PC-9 (cell line): ENCODE data around the gene BCAR1. TPM values are rescaled to one million over a fixed set of nuclear protein-coding genes. Genes with fewer than 3 reads are reported as not detected.

ENCODE experiments used
- BruUV-seq: library from RNA; stranded (reverse); fragments of 400-500 nt; replicated peaks from 2 replicates; lab custom pipeline; 2021; lab: Mats Ljungman, UMichigan
- CTCF ChIA-PET: fragments of 300-600 bp; sonication (Branson Sonifier 250); formaldehyde crosslinking; loops from one replicate; lab custom pipeline; 2022; ENCODE audit warnings: antibody characterized with exemption; lab: Charles Lee
- POLR2A ChIA-PET: fragments of 300-600 bp; sonication (Branson Sonifier 250); formaldehyde crosslinking; loops from one replicate; lab custom pipeline; 2022; ENCODE audit warnings: antibody characterized with exemption; ENCODE audit not compliant: unreplicated experiment; lab: Charles Lee
- DNase-seq, 2 experiments: peaks; one replicate each; pipeline versions ENCODE4 v3.0.0 to v3.0.0-alpha.2; 2015 to 2022; ENCODE audit warnings: mixed read lengths in 1 of 2
- H2AFZ ChIP-seq: fragments of 200-600 bp; sonication (generic); 2 replicates; pipeline ENCODE4 v1.8.1; 2017; ENCODE audit warnings: antibody characterized with exemption
- H3F3A ChIP-seq: fragments of 200-600 bp; sonication (generic); 2 replicates; pipeline ENCODE4 v1.8.1; 2017; ENCODE audit warnings: antibody characterized with exemption, mild to moderate bottlenecking, low read depth; ENCODE audit not compliant: insufficient read depth
- H3K27ac ChIP-seq: fragments of 200-600 bp; sonication (generic); 2 replicates; pipeline ENCODE4 v1.6.1; 2016; ENCODE audit warnings: mixed run types
- H3K27me3 ChIP-seq: fragments of 200-600 bp; sonication (generic); 2 replicates; pipeline ENCODE4 v1.6.1; 2016; ENCODE audit warnings: low read depth, mixed run types; ENCODE audit not compliant: insufficient read depth
- H3K36me3 ChIP-seq: fragments of 200-600 bp; sonication (generic); 2 replicates; pipeline ENCODE4 v1.6.1; 2016; ENCODE audit warnings: low read depth, mixed run types
- H3K4me1 ChIP-seq: fragments of 200-600 bp; sonication (generic); replicated peaks from 2 replicates; pipeline ENCODE4 v1.6.1; 2016; ENCODE audit warnings: mixed run types; ENCODE audit not compliant: insufficient read depth
- H3K4me2 ChIP-seq: fragments of 200-600 bp; sonication (generic); 2 replicates; pipeline ENCODE4 v1.6.1; 2017; ENCODE audit warnings: mixed run types
- H3K4me3 ChIP-seq: fragments of 200-600 bp; sonication (generic); 2 replicates; pipeline ENCODE4 v1.6.1; 2016; ENCODE audit warnings: mixed run types
- H3K79me2 ChIP-seq: fragments of 200-600 bp; sonication (generic); 2 replicates; pipeline ENCODE4 v1.6.1; 2017; ENCODE audit warnings: low read depth, mixed run types
- H3K9me2 ChIP-seq: fragments of 200-600 bp; sonication (generic); 2 replicates; pipeline ENCODE4 v1.8.1; 2017; ENCODE audit warnings: mild to moderate bottlenecking; ENCODE audit not compliant: insufficient read depth
- H3K9me3 ChIP-seq: fragments of 200-600 bp; sonication (generic); 2 replicates; pipeline ENCODE4 v1.8.1; 2016; ENCODE audit warnings: low read depth; ENCODE audit not compliant: insufficient read depth
- H4K20me1 ChIP-seq: fragments of 200-600 bp; sonication (generic); 2 replicates; pipeline ENCODE4 v1.8.1; 2017; ENCODE audit not compliant: insufficient read depth
- CTCF ChIP-seq: fragments of 200-600 bp; sonication (generic); conservative IDR thresholded peaks from 2 replicates; pipeline ENCODE4 v1.6.1; 2017; ENCODE audit warnings: mixed run types, antibody characterized with exemption, mild to moderate bottlenecking, moderate library complexity
- EZH2 ChIP-seq: fragments of 200-600 bp; sonication (generic); IDR thresholded peaks from 2 replicates; pipeline ENCODE4 v1.8.0; 2017; ENCODE audit warnings: antibody characterized with exemption, low read depth
- intact Hi-C: fragments of 100-400 bp; cut with micrococcal nuclease; formaldehyde crosslinking; loops from one replicate; pipeline ENCODE4 v1.10.0; 2022; ENCODE audit not compliant: unreplicated experiment
- total RNA-seq: library from RNA; stranded (reverse); gene quantifications from 2 replicates; pipeline ENCODE4 v1.2.3, GENCODE V29; 2021

The BCAR1 gene
- total RNA-seq, 1 experiment from 2014 or later, result 53.9 TPM

- Histone ChIP-seq H3K9me3 (no peaks in the 10 kb centered on the region), H3K36me3 (0 out of 2 replicates have a peak, but pooled peaks cover 3% of the 10 kb centered on the region), H3F3A (no peaks in the 10 kb centered on the region), H4K20me1 (peaks cover 59% of the 10 kb centered on the region), H3K9me2 (no peaks in the 10 kb centered on the region), H3K27ac (no peak overlapping the region), H3K4me3 (no peak overlapping the region), H3K4me2 (no peak overlapping the region), H3K27me3 (no peaks in the 10 kb centered on the region), H3K4me1 (peaks cover 36% of the 10 kb centered on the region), H2AFZ (no peak overlapping the region), H3K79me2 (peaks cover 75% of the 10 kb centered on the region)
- CTCF ChIA-PET, result no interaction called here
- BruUV-seq, result no TSS peak
- intact Hi-C loops, result no loop called here
- POLR2A ChIA-PET, result no interaction called here
- TF ChIP-seq EZH2 (no peak), CTCF (no peak)
- no peak for DNase-seq
Observed at GRCh38 chr16:75262800-75263127, 11.3 kb upstream of the BCAR1 start.

GRCh38 chr16:75262104-75262799, 10.8 kb upstream of the BCAR1 start:
- DNase-seq, result no peak
- no peak overlapping the region for H3K4me2 ChIP-seq
- H3K79me2 ChIP-seq, result peaks cover 80% of the 10 kb centered on the region
- TF ChIP-seq CTCF, result no peak
- TF ChIP-seq EZH2, result no peak
- H3K36me3 ChIP-seq, result 0 out of 2 replicates have a peak, but pooled peaks cover 3% of the 10 kb centered on the region
- H4K20me1 ChIP-seq, result peaks cover 59% of the 10 kb centered on the region
- POLR2A ChIA-PET, result no interaction called here
- H3K4me1 ChIP-seq, result peaks cover 31% of the 10 kb centered on the region
- H3K27me3 ChIP-seq, result no peaks in the 10 kb centered on the region
- no peak overlapping the region for H3K4me3 ChIP-seq
- H3K9me3 ChIP-seq, result no peaks in the 10 kb centered on the region
- no peak overlapping the region for H2AFZ ChIP-seq
- CTCF ChIA-PET, result no interaction called here
- intact Hi-C loops, result no loop called here
- no peak overlapping the region for H3K27ac ChIP-seq
- BruUV-seq, result no TSS peak
- no peaks in the 10 kb centered on the region for H3F3A ChIP-seq
- H3K9me2 ChIP-seq, result no peaks in the 10 kb centered on the region

- Histone ChIP-seq H3K9me2 (no peaks in the 10 kb centered on the region), H3K4me2 (no peak overlapping the region), H3K79me2 (peaks cover 86% of the 10 kb centered on the region), H3K27me3 (no peaks in the 10 kb centered on the region), H3K36me3 (0 out of 2 replicates have a peak, but pooled peaks cover 3% of the 10 kb centered on the region), H3K27ac (no peak overlapping the region), H3K4me3 (no peak overlapping the region), H4K20me1 (peaks cover 65% of the 10 kb centered on the region), H3K9me3 (no peaks in the 10 kb centered on the region), H2AFZ (no peak overlapping the region), H3F3A (no peaks in the 10 kb centered on the region), H3K4me1 (peaks cover 25% of the 10 kb centered on the region)
- intact Hi-C loops, result no loop called here
- DNase-seq, result no peak
- ChIA-PET CTCF (no interaction called here), POLR2A (no interaction called here)
- no peak for TF ChIP-seq EZH2
- no peak for TF ChIP-seq CTCF
- no TSS peak for BruUV-seq
Observed at GRCh38 chr16:75261590-75262078, 10.2 kb upstream of the BCAR1 start.
